Cardiac septum (tissue), 1 donor: ENCODE results near the gene FZD8. TPM values are rescaled to one million over a fixed set of nuclear protein-coding genes. Genes with fewer than 3 reads are reported as not detected.
"Not testable (repeated sequence)": the region's sequence is repeated elsewhere in the genome, so short reads cannot be mapped to it uniquely, and the experiment has no call there.

Experiments used
- DNase-seq: peaks from one replicate; pipeline ENCODE4 v3.0.0-alpha.2; 2020; ENCODE audit warnings: low spot score
- intact Hi-C: fragments of 100-400 bp; cut with DNase I; formaldehyde crosslinking; loops from one replicate; pipeline ENCODE4 v1.14.0; 2022
- long read RNA-seq: library from polyadenylated mRNA; unstranded; transcript quantifications from one replicate; pipeline ENCODE4 v2.0.0, GENCODE V29; 2021
- total RNA-seq: library from RNA; stranded (reverse); fragmentation: NEBNext Ultra II Directional; extraction: Animal tissue kit (Norgen Biotek cat#: 25700); gene quantifications from one replicate; pipeline ENCODE4 v1.2.1, GENCODE V29; 2021
- donor health status: DM: no; HTN: no; CAD: no.

Gene FZD8
- 7.7 TPM for total RNA-seq
- long read RNA-seq, full-length matches to known transcripts = 1 of 1 reads
- long read RNA-seq, partial matches to known transcripts = 0 of 1 reads
- long read RNA-seq, other reads (novel, unspliced or antisense) = 0 of 1 reads

GRCh38 chr10:35642035-35642792, at the start of gene FZD8:
Gene FZD8, minus strand, starts transcription at chr10:35642296. Its CDS starts 867 bp downstream, at chr10:35641429.
- intact Hi-C loops = loop anchor here (5.0 to 10.0 kb wide), 4 partner anchors 190 to 850 kb away; no protein-coding TSS in a partner anchor
- peak; percentile 94 for DNase-seq

- intact Hi-C loops = no loop called here
- no peak for DNase-seq
Measured at GRCh38 chr10:35691522-35692236, 49.6 kb upstream of the FZD8 start.

- no peak for DNase-seq
- intact Hi-C loops = no loop called here
Measured at GRCh38 chr10:35690534-35690933, 48.4 kb upstream of the FZD8 start.

GRCh38 chr10:35685858-35686257, 43.8 kb upstream of the FZD8 start:
- DNase-seq, intact Hi-C loops: not testable (repeated sequence)

- DNase-seq = no peak
- intact Hi-C loops = no loop called here
Measured at GRCh38 chr10:35685402-35685801, 43.3 kb upstream of the FZD8 start.

- intact Hi-C loops = no loop called here
- no peak for DNase-seq
Measured at GRCh38 chr10:35684586-35684985, 42.5 kb upstream of the FZD8 start.

GRCh38 chr10:35675846-35676245, 33.8 kb upstream of the FZD8 start:
- intact Hi-C loops = no loop called here
- DNase-seq = no peak

GRCh38 chr10:35674843-35675242, 32.7 kb upstream of the FZD8 start:
- no peak for DNase-seq
- intact Hi-C loops = no loop called here

GRCh38 chr10:35668865-35669650, 27.0 kb upstream of the FZD8 start:
- intact Hi-C loops = no loop called here
- DNase-seq = no peak

- intact Hi-C loops = no loop called here
Measured at GRCh38 chr10:35667971-35668370, 25.9 kb upstream of the FZD8 start.

GRCh38 chr10:35667270-35667889, 25.3 kb upstream of the FZD8 start:
- intact Hi-C loops = no loop called here
- no peak for DNase-seq

More at GRCh38 chr10:35667971-35668370, 25.9 kb upstream of the FZD8 start:
- DNase-seq = no peak

- intact Hi-C loops = no loop called here
- DNase-seq = no peak
Measured at GRCh38 chr10:35661236-35661635, 19.1 kb upstream of the FZD8 start.

- intact Hi-C loops = no loop called here
- DNase-seq = no peak
Measured at GRCh38 chr10:35659456-35659855, 17.4 kb upstream of the FZD8 start.

GRCh38 chr10:35657621-35658020, 15.5 kb upstream of the FZD8 start:
- no peak for DNase-seq
- intact Hi-C loops = no loop called here

- no peak for DNase-seq
Measured at GRCh38 chr10:35652824-35653223, 10.7 kb upstream of the FZD8 start.

GRCh38 chr10:35650894-35651293, 8.8 kb upstream of the FZD8 start:
- DNase-seq = no peak

More at GRCh38 chr10:35652824-35653223, 10.7 kb upstream of the FZD8 start:
- intact Hi-C loops = no loop called here

GRCh38 chr10:35644050-35644950, 2.2 kb upstream of the FZD8 start:
- no peak for DNase-seq

More at GRCh38 chr10:35650894-35651293, 8.8 kb upstream of the FZD8 start:
- intact Hi-C loops = no loop called here

More at GRCh38 chr10:35644050-35644950, 2.2 kb upstream of the FZD8 start:
- intact Hi-C loops = loop anchor here (5.0 to 10.0 kb wide), 4 partner anchors 192 to 848 kb away; no protein-coding TSS in a partner anchor
